GM12878 (cell line): ENCODE data around the gene QRFP.

ENCODE experiments used
- CTCF ChIP-seq, 3 experiments: IDR thresholded peaks in 2 of 3; conservative IDR thresholded peaks in 1 of 3; 2 replicates each; pipeline ENCODE4 v1.5.1; 2011; ENCODE audit warnings: low read depth in 3 of 3, low read length in 3 of 3, mild to moderate bottlenecking in 3 of 3, control low read depth in 2 of 3, moderate library complexity in 2 of 3, inconsistent platforms in 1 of 3, mixed read lengths in 1 of 3; ENCODE audit not compliant: control insufficient read depth in 2 of 3, insufficient read depth in 1 of 3; ENCODE audit errors: extremely low read depth in 1 of 3
- EP300 ChIP-seq, 2 experiments: fragments of 150-350 bp in 1 of 2; IDR thresholded peaks; 2 replicates each; pipeline ENCODE4 v1.6.1; 2011 to 2012; ENCODE audit warnings: low read depth in 2 of 2, low read length in 2 of 2, borderline replicate concordance in 1 of 2, improper control_type of control experiment in 1 of 2, inconsistent platforms in 1 of 2; ENCODE audit not compliant: control insufficient read depth in 1 of 2
- FOS ChIP-seq: IDR thresholded peaks from 3 replicates; pipeline ENCODE4 v1.6.1; 2011; ENCODE audit warnings: borderline replicate concordance; ENCODE audit not compliant: insufficient read length; ENCODE audit errors: extremely low read depth
- MAX ChIP-seq: IDR thresholded peaks from 2 replicates; pipeline ENCODE4 v1.6.1; 2012; ENCODE audit warnings: low read depth, low read length, improper control_type of control experiment
- POLR2A ChIP-seq: IDR thresholded peaks from 2 replicates; pipeline ENCODE4 v1.6.1; 2011; ENCODE audit warnings: low read depth, mild to moderate bottlenecking, low read length
- POLR2AphosphoS5 ChIP-seq: IDR thresholded peaks from 2 replicates; pipeline ENCODE4 v1.6.1; 2011; ENCODE audit warnings: mild to moderate bottlenecking, low read length, inconsistent platforms
- REST ChIP-seq: IDR thresholded peaks from 2 replicates; pipeline ENCODE4 v1.6.1; 2012; ENCODE audit warnings: mild to moderate bottlenecking, low read depth, low read length
- SP1 ChIP-seq: IDR thresholded peaks from one replicate; pipeline ENCODE4 v1.6.1; 2011; ENCODE audit warnings: low read depth, low read length
- ZNF274 ChIP-seq: IDR thresholded peaks from one replicate; pipeline ENCODE4 v1.8.0; 2011; ENCODE audit not compliant: insufficient read length, insufficient read depth

DNA sequence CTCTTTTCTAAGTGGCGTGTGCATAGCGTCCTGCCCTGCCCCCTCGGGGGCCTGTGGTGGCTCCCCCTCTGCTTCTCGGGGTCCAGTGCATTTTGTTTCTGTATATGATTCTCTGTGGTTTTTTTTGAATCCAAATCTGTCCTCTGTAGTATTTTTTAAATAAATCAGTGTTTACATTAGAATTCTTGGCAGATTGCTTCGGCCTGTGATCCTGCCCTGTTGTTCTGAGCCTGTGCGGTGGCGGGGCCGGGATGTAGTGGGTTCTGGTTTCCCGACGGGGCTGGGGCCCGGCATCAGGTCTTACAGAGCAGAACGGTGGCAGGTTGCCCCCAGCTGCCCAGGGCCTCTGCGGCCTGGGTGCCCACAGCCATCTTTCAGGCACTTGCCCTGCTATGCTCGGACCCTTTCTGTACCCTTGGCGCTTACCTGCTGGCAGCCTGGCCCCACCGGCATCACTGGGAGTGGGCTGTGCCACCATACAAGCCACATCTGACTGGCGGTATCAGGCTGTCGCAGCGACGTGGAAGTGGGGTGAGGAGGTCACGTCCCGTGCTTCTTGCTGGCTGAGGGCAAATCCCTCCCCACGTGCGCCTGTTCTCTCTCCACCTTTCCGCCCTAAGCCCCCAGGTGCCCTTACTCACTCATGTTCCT, 9.0 kb downstream of the QRFP start:
- TF ChIP-seq REST (no peak), SP1 (no peak), POLR2AphosphoS5 (no peak), MAX (no peak), EP300 (IDR thresholded peaks at IDR 0.05; ENCODE audit: borderline replicate concordance in 1 of 2, control insufficient read depth in 1 of 2, low read depth in 2 of 2, low read length in 2 of 2) (no peak), CTCF (IDR thresholded peaks at IDR 0.05 in 2 of 3, conservative IDR thresholded peaks at IDR 0.05 in 1 of 3; ENCODE audit: control insufficient read depth in 2 of 3, extremely low read depth in 1 of 3, insufficient read depth in 1 of 3, low read depth in 3 of 3, low read length in 3 of 3) (no peak), FOS (no peak), POLR2A (no peak), ZNF274 (no peak)
